ENCODE data around the gene FGF4.

The FGF4 gene

DNA sequence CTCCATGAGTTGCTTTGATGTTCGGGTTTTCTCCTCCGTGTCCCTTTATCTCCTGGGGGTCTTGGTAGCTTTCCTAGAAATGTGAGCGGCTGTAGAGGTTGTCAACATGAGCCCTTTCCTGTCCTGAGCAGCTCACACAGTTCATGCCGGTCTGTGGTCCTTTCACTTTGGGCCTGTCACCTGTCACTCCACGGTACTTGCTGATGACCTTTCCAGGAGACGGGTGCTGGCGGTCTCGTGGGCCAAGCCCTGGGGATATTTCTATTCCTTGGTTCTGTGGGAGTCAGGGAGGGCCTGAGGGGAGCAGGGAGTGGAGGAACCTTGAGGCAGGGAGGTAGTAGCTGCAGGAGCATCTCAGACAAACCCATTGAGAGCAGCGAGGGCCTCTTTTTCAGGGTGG lies 20.9 kb upstream of the FGF4 start:
- no peaks in the 10 kb centered on the region for H3K4me1 ChIP-seq (ENCODE audit: control insufficient read depth, insufficient read depth, low read length)
- no peaks in the 10 kb centered on the region for H3K36me3 ChIP-seq (ENCODE audit: control insufficient read depth, insufficient read depth, low read length)
- H3K9ac ChIP-seq (ENCODE audit: low read depth, low read length) = no peak overlapping the region
- no peak overlapping the region for H3K4me3 ChIP-seq (ENCODE audit: low read depth, low read length)
- no peak overlapping the region for H3K27ac ChIP-seq (ENCODE audit: low read depth, low read length)
- H3K9me3 ChIP-seq (ENCODE audit: control insufficient read depth, insufficient read depth, low read length) = no peaks in the 10 kb centered on the region
- H3K27me3 ChIP-seq (ENCODE audit: control insufficient read depth, insufficient read depth, low read length) = no peaks in the 10 kb centered on the region

DNA sequence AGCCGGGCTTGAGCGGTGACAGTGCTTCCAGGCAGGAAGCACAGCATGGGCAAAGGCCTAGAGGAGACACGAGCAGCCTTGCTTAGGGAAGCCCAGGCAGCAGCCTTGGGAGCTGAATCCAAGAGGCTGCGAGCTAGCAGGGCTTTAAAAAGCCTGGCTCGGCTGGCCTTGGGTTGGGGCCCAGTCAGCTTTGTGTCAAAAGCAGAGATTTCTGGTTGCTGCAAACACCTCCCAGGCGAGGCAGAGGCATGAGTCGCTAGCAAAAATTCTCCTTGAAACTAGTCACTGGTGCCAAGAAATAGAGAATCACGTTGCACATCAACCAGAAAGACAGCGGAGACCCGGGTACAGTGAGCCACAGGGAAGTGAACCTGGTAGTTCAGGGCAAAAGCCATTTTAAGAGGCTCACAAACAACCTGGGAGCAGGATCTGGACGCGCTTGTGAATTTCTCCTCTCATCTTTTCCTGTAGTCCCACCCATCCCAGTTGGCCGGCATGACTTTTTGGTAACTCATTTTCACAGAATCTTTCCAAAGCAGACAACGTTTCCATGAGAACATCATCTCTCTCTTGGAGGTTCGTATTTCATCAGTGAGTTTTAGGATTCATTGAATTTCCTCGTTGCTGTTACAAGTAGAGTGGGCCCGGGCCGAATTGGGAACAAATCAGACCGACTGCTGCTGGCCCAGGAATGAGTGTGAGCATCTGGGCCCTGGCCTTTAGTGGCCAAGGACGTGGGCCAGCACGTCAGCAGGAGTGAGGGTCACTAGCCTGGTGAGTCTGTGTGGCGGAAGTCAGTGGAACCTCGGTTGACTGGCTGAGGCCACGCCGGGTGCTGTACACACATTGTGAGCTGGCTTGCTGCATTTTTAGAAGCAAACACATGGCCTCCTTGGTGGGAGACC lies 16.4 kb upstream of the FGF4 start:
- Histone ChIP-seq H3K4me3 (ENCODE audit: low read depth, low read length) (no peak overlapping the region), H3K27ac (ENCODE audit: low read depth, low read length) (no peak overlapping the region), H3K27me3 (ENCODE audit: control insufficient read depth, insufficient read depth, low read length) (no peaks in the 10 kb centered on the region), H3K9ac (ENCODE audit: low read depth, low read length) (no peak overlapping the region), H3K36me3 (ENCODE audit: control insufficient read depth, insufficient read depth, low read length) (no peaks in the 10 kb centered on the region), H3K9me3 (ENCODE audit: control insufficient read depth, insufficient read depth, low read length) (no peaks in the 10 kb centered on the region), H3K4me1 (ENCODE audit: control insufficient read depth, insufficient read depth, low read length) (no peaks in the 10 kb centered on the region)

DNA sequence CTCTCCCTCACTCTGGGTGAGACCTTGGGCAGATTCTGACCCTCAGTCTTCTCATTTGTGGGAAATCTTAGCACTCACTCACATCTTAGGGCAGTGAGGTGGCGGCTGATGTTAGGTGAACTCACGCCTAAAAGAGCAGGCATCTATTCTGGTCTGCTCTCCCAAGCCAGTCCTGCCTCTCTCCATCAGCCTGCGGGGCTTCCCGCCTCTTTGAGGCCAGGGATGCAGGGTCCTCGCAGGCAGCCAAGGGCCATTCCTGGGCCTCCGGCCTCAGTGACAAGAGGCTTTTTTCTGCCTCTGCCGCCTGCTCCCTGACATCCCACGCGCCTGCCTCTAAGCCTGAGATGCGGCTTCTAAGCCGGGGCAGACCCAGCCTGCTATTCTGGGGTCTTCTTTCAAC lies 13.8 kb upstream of the FGF4 start:
- Histone ChIP-seq H3K9me3 (ENCODE audit: control insufficient read depth, insufficient read depth, low read length) (no peaks in the 10 kb centered on the region), H3K4me3 (ENCODE audit: low read depth, low read length) (no peak overlapping the region), H3K27me3 (ENCODE audit: control insufficient read depth, insufficient read depth, low read length) (no peaks in the 10 kb centered on the region), H3K9ac (ENCODE audit: low read depth, low read length) (no peak overlapping the region), H3K27ac (ENCODE audit: low read depth, low read length) (no peak overlapping the region), H3K4me1 (ENCODE audit: control insufficient read depth, insufficient read depth, low read length) (no peaks in the 10 kb centered on the region), H3K36me3 (ENCODE audit: control insufficient read depth, insufficient read depth, low read length) (no peaks in the 10 kb centered on the region)

DNA sequence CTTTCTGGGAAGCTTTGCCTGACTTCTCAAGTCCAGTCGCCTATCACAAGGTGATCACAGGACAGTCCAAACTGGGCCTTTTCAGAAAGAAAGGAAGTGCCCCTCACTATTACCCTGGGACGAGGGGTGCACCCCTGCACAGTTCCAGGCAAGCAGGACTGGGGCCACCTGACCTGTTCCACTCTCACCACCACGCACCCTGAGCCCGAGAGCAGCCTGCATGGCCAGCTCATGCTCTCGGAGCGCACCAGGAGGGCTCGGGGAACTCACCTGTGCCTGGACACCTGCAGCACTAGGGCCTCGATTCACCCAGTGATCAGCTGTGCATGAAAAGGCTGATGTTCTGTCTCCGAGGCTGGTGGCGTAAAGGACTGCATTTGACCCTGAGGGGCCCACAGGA lies 12.8 kb upstream of the FGF4 start:
- Histone ChIP-seq H3K36me3 (ENCODE audit: control insufficient read depth, insufficient read depth, low read length) (no peaks in the 10 kb centered on the region), H3K4me1 (ENCODE audit: control insufficient read depth, insufficient read depth, low read length) (no peaks in the 10 kb centered on the region), H3K9ac (ENCODE audit: low read depth, low read length) (no peak overlapping the region), H3K27ac (ENCODE audit: low read depth, low read length) (no peak overlapping the region), H3K4me3 (ENCODE audit: low read depth, low read length) (no peak overlapping the region), H3K27me3 (ENCODE audit: control insufficient read depth, insufficient read depth, low read length) (no peaks in the 10 kb centered on the region), H3K9me3 (ENCODE audit: control insufficient read depth, insufficient read depth, low read length) (no peaks in the 10 kb centered on the region)

DNA sequence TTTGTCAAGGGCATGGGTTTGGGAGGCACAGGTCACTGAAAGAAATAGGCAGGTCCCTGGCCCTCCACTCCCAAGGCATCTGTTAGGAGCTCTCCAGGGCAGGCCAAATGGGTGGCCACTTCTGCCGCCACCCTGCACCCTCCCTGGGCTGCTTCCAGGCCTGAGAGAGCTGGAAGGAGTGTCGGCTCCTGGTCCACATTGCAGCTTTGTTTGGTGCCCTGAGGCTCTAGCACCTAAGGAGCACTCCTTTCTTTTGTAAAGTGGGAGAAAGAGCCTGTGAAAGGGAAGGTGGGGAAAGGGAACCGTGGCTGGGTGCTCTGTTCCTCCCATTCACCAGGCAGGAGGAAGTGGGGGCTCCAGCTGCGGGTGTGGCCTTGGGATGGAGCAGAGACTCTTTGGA lies 12.3 kb upstream of the FGF4 start:
- Histone ChIP-seq H3K27me3 (ENCODE audit: control insufficient read depth, insufficient read depth, low read length) (no peaks in the 10 kb centered on the region), H3K27ac (ENCODE audit: low read depth, low read length) (no peak overlapping the region), H3K4me3 (ENCODE audit: low read depth, low read length) (no peak overlapping the region), H3K4me1 (ENCODE audit: control insufficient read depth, insufficient read depth, low read length) (no peaks in the 10 kb centered on the region), H3K9me3 (ENCODE audit: control insufficient read depth, insufficient read depth, low read length) (no peaks in the 10 kb centered on the region), H3K9ac (ENCODE audit: low read depth, low read length) (no peak overlapping the region), H3K36me3 (ENCODE audit: control insufficient read depth, insufficient read depth, low read length) (no peaks in the 10 kb centered on the region)

DNA sequence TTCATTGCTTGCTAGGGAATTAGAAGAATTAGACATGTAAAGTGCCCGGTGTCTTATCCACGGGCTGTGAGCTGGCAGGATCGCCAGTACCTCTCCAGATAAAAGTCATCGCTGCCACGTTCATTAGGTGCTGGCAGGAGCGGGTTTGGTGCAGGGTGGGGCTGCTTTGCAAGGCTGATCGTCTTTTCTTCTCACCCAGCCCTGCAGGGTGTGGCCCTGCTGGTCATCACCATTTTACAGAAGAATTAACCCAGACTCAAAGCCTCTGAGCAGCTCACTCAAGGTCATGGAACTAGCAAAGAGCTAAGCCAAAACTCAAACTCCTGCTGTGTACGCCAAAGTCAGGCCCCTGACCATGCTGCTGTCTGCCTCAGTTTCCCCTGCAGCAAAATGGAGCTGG lies 6.1 kb upstream of the FGF4 start:
- Histone ChIP-seq H3K9me3 (ENCODE audit: control insufficient read depth, insufficient read depth, low read length) (no peaks in the 10 kb centered on the region), H3K36me3 (ENCODE audit: control insufficient read depth, insufficient read depth, low read length) (no peaks in the 10 kb centered on the region), H3K9ac (ENCODE audit: low read depth, low read length) (no peak overlapping the region), H3K27ac (ENCODE audit: low read depth, low read length) (no peak overlapping the region), H3K4me1 (ENCODE audit: control insufficient read depth, insufficient read depth, low read length) (no peaks in the 10 kb centered on the region), H3K4me3 (ENCODE audit: low read depth, low read length) (no peak overlapping the region), H3K27me3 (ENCODE audit: control insufficient read depth, insufficient read depth, low read length) (peaks cover 11% of the 10 kb centered on the region)

DNA sequence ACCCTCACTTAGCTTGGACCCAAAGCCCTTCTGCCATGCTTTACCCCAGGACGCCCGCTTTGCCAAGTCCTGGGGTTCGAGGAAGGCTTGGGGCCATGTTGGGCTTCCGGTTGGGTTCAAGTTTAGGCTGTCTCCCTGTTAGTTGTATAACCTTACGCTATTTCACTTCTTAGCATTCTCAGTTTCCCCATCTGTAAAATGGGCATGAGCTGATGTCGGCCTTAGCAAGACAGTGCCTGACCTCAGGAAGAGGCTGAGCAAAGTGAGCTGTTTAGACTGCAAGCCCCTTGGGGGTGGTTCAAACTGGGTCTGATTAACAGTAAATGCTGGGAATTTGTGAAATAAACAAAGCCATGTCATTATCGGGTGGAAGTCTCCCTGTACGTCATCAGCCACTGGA lies 3.2 kb upstream of the FGF4 start:
- Histone ChIP-seq H3K9me3 (ENCODE audit: control insufficient read depth, insufficient read depth, low read length) (no peaks in the 10 kb centered on the region), H3K36me3 (ENCODE audit: control insufficient read depth, insufficient read depth, low read length) (no peaks in the 10 kb centered on the region), H3K27me3 (ENCODE audit: control insufficient read depth, insufficient read depth, low read length) (peaks cover 40% of the 10 kb centered on the region), H3K4me1 (ENCODE audit: control insufficient read depth, insufficient read depth, low read length) (peaks cover 12% of the 10 kb centered on the region; the same call in 1 of the 2 replicates), H3K4me3 (ENCODE audit: low read depth, low read length) (no peak overlapping the region), H3K9ac (ENCODE audit: low read depth, low read length) (no peak overlapping the region), H3K27ac (ENCODE audit: low read depth, low read length) (no peak overlapping the region)

DNA sequence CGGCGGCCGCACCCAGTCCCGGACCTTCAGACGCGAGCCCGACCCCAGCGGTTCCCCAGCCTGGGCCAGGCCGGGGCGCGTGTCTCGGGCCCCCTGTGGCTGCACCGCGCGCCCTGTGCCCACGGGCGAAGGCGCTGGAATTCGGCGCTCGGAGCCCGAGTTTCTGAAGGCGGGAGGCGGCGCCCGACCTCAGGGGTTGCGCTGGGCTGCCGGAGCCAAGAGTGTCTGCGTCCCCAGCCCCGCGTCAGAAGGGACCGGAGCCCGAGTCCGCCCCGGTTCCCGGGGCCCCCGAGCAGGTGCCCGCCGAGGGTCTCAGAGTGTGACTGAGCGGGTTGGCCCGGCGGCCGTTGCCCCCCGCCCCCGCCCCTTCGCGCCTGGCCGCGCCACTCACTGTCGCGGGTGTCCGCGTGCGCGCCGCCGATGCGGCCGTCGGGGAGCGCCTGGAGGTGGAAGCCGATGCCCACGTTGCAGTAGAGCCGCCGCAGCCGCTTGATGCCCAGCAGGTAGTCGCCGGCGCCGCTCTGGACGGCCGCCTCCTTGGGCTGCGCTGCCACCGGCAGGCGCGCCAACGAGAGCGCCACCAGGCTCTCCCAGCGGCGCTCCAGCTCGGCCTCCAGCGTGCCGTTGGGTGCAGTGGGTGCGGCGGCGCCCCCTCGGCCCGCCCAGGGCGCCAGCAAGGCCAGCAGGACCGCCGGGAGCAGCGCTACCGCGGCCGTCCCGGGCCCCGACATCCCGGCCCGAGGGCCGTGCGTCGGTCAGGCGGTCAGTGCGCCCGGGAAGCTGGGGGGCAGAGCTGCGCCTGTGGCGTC lies 583 bp downstream of the FGF4 start:
- Histone ChIP-seq H3K4me3 (ENCODE audit: low read depth, low read length) (peak overlapping the region; percentile 58), H3K36me3 (ENCODE audit: control insufficient read depth, insufficient read depth, low read length) (no peaks in the 10 kb centered on the region), H3K9ac (ENCODE audit: low read depth, low read length) (no peak overlapping the region)

DNA sequence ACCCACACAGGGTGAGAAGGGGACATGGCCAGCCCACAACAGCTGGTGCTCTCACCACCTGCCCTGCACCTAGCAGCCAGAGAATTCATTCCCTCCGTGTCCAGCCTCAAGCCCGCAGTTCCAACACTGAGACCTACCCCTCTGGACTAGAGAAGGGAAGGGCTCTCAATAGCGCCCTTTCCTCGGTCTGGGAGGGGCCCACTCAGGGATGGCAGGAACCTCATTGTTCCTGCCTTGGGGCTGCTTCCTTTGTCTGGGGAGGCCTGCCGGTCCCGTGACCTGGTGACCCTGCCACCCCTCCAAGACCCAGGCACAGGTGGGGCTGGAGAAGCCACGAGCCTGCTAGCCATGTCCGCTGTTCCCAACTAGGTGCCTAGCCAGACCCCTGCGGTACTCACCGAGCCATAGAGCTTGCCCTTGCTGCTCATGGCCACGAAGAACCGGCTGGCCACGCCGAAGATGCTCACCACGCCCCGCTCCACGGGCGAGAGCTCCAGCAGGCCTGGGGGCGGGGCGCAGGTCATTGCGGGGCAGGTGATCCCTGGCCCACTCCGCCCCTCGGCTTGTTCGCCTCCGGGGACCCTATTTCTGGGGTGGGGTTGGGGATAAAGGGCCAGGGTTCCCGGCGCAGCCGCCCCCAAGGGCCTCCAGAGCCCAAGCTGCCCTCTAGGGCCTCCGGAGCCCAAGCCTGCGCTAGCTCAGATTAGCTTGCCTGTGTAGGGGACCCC lies 1.4 kb downstream of the FGF4 start:
- H3K4me3 ChIP-seq (ENCODE audit: low read depth, low read length) = peak overlapping the region; percentile 58; the same call in 1 of the 2 replicates
- no peak overlapping the region for H3K9ac ChIP-seq (ENCODE audit: low read depth, low read length)
- no peaks in the 10 kb centered on the region for H3K9me3 ChIP-seq (ENCODE audit: control insufficient read depth, insufficient read depth, low read length)
- H3K4me1 ChIP-seq (ENCODE audit: control insufficient read depth, insufficient read depth, low read length) = peaks cover 38% of the 10 kb centered on the region
- H3K27ac ChIP-seq (ENCODE audit: low read depth, low read length) = no peak overlapping the region
- peaks cover 53% of the 10 kb centered on the region for H3K27me3 ChIP-seq (ENCODE audit: control insufficient read depth, insufficient read depth, low read length)
- H3K36me3 ChIP-seq (ENCODE audit: control insufficient read depth, insufficient read depth, low read length) = no peaks in the 10 kb centered on the region

More for the DNA sequence above, 583 bp downstream of the FGF4 start:
- peaks cover 53% of the 10 kb centered on the region for H3K27me3 ChIP-seq (ENCODE audit: control insufficient read depth, insufficient read depth, low read length)
- H3K27ac ChIP-seq (ENCODE audit: low read depth, low read length) = no peak overlapping the region
- peaks cover 38% of the 10 kb centered on the region for H3K4me1 ChIP-seq (ENCODE audit: control insufficient read depth, insufficient read depth, low read length)
- no peaks in the 10 kb centered on the region for H3K9me3 ChIP-seq (ENCODE audit: control insufficient read depth, insufficient read depth, low read length)

DNA sequence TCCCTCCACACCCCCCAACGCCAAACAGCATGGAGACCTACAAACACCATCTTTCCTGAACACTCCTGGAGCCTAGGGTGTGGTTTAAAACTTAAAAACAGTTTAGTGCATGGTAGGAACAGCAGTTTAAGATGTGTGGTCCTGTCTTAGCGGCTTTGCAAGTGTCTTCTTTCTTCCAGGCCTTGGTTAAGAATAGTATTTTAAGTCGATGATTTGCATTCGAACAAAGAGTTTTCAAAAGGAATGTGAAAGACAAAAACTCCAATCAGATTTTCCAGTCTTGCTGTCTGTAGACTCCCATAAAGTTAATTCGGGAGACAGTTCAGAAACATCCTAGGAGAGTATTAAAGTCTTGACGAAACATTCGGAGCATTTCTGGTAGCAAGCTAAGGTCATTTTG lies 3.7 kb downstream of the FGF4 start:
- no peaks in the 10 kb centered on the region for H3K36me3 ChIP-seq (ENCODE audit: control insufficient read depth, insufficient read depth, low read length)
- no peak overlapping the region for H3K9ac ChIP-seq (ENCODE audit: low read depth, low read length)
- H3K27ac ChIP-seq (ENCODE audit: low read depth, low read length) = peak overlapping the region; percentile 34
- H3K27me3 ChIP-seq (ENCODE audit: control insufficient read depth, insufficient read depth, low read length) = peaks cover 44% of the 10 kb centered on the region
- H3K4me3 ChIP-seq (ENCODE audit: low read depth, low read length) = peak overlapping the region; percentile 42; the same call in 1 of the 2 replicates
- H3K4me1 ChIP-seq (ENCODE audit: control insufficient read depth, insufficient read depth, low read length) = peaks cover 38% of the 10 kb centered on the region
- H3K9me3 ChIP-seq (ENCODE audit: control insufficient read depth, insufficient read depth, low read length) = no peaks in the 10 kb centered on the region
